PC-9 (cell line): ENCODE measurements around the gene CAPN14.

Experiments
- EZH2 ChIP-seq: fragments of 200-600 bp; sonication (generic); IDR thresholded peaks from 2 replicates; pipeline ENCODE4 v1.8.0; 2017; ENCODE audit warnings: antibody characterized with exemption, low read depth
- TF ChIP-seq, protein P1 (sequence below): fragments of 200-600 bp; sonication (generic); conservative IDR thresholded peaks from 2 replicates; pipeline ENCODE4 v1.6.1; 2017; ENCODE audit warnings: mixed run types, antibody characterized with exemption, mild to moderate bottlenecking, moderate library complexity

DNA sequence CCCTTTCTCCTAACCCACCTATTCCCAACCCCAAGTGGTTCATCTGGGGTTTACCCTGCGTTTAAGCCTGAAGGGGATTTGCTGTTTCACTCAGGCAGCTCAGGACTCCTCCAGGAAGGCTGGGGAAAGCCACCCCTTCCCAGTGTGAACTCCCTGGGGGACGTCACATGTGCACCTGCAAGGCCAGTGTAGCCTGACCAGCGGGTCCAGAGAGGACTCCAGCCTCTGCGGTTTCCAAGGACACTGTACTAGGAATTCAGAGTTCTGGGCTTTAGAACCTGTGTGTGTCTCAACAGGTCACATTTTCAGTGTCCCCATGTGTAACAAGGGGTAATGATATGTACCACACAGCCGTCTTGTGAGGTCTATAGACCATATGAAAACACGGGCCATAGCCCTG lies 34.5 kb upstream of the CAPN14 start:
- TF ChIP-seq, protein P1, sequence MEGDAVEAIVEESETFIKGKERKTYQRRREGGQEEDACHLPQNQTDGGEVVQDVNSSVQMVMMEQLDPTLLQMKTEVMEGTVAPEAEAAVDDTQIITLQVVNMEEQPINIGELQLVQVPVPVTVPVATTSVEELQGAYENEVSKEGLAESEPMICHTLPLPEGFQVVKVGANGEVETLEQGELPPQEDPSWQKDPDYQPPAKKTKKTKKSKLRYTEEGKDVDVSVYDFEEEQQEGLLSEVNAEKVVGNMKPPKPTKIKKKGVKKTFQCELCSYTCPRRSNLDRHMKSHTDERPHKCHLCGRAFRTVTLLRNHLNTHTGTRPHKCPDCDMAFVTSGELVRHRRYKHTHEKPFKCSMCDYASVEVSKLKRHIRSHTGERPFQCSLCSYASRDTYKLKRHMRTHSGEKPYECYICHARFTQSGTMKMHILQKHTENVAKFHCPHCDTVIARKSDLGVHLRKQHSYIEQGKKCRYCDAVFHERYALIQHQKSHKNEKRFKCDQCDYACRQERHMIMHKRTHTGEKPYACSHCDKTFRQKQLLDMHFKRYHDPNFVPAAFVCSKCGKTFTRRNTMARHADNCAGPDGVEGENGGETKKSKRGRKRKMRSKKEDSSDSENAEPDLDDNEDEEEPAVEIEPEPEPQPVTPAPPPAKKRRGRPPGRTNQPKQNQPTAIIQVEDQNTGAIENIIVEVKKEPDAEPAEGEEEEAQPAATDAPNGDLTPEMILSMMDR = no peak
- no peak for TF ChIP-seq EZH2
